T-helper 9 cell (primary cell): ENCODE results near the gene ELOVL5.

ENCODE experiments used
- DNase-seq: peaks from one replicate; pipeline ENCODE4 v3.0.0-alpha.2; 2020

Gene ELOVL5

DNA sequence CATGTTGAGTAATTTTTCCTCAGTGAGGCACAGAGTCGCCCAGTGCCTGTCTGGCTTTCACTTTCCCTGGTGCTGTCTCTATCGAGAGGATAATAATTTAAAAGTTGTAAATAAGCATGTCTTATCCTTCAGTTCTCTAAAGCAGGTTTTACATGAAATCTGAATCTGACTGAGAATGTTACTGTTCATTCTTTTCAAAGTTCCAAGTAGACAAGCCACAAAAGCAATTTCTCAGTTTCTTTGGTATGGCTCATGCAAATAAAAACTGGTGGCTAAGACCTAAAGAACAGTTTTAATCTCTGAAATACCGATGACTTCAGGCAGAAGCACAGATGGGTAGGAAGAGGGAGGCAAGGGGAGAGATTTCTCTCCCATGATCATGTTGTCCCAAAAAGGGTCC is 112.5 kb downstream of the ELOVL5 start:
- DNase-seq, result no peak

GRCh38 chr6:53235508-53235907 is 113.2 kb downstream of the ELOVL5 start:
- no peak for DNase-seq

DNA sequence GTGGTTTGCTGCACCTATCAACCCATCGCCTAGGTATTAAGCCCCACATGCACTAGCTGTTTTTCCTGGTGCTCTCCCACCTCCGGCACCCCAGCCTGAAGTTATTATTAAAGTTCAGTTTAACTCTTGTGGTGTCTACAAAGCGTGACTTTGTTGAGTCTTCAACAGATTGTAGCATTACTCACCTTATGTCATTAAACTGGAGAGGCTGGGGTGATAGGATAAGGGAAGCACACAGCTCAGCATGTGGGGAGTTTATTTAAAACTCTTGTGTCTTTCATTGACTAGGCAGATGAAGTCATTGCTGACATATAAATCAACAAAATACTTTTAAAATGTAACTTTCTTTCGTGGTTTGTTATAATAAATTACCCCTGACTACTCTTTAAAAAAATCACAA is 115.4 kb downstream of the ELOVL5 start:
- no peak for DNase-seq

DNA sequence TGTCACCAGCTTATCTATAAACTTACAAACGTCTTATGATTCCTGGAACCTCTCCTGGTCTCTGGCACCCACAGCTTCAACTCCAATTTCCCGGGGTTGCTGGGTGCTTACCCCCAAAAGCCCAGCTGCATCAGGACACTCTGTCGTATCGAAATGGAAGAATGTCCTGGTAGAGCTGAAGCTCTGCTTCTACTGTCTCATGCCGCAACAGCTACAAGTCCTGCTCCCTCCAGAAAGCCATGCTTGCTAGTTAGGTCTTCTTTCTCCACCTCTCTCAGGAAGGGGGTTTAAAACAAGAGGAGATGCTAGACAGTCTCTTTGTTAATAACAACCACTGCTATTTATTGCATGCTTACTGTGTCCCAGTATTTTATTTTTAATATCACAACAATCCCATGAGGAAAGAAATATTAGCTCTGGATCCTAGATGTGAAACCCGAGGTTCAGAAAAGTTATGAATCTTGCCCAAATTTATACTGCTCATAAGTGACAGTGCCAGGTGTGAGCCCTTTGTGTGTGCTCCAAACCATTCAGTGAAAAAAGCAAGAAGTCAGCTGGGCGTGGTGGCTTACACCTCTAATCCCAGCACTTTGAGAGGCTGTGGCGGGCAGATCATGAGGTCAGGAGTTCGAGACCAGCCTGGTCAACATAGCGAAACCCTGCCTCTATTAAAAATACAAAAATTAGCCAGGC is 117.8 kb downstream of the ELOVL5 start:
- no peak for DNase-seq

DNA sequence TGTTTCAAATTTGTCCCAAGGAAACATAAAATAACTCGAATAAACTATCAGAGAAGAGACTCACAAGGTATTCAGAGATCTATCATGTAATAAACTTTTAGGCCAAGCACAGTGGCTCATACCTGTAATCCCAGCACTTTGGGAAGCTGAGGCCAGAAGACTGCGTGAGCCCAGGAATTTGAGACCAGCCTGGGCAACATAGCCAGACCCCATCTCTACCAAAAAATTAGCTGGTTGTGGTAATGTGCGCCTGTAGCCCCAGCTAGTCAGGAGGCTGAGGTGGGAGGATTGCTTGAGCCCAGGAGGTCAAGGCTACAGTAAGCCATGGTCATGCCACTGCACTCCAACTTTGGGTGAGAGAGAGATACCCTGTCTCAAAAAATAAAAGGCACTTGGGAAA is 120.9 kb downstream of the ELOVL5 start:
- DNase-seq, result no peak

GRCh38 chr6:53220605-53221004 is 128.1 kb downstream of the ELOVL5 start:
- DNase-seq, result no peak
